Inferior parietal cortex (tissue), 1 donor: ENCODE results near the gene COQ10A.

ENCODE experiments used
- DNase-seq: peaks from one replicate; pipeline ENCODE4 v3.0.0-alpha.2; 2016; ENCODE audit errors: extremely low spot score

The COQ10A gene

DNA sequence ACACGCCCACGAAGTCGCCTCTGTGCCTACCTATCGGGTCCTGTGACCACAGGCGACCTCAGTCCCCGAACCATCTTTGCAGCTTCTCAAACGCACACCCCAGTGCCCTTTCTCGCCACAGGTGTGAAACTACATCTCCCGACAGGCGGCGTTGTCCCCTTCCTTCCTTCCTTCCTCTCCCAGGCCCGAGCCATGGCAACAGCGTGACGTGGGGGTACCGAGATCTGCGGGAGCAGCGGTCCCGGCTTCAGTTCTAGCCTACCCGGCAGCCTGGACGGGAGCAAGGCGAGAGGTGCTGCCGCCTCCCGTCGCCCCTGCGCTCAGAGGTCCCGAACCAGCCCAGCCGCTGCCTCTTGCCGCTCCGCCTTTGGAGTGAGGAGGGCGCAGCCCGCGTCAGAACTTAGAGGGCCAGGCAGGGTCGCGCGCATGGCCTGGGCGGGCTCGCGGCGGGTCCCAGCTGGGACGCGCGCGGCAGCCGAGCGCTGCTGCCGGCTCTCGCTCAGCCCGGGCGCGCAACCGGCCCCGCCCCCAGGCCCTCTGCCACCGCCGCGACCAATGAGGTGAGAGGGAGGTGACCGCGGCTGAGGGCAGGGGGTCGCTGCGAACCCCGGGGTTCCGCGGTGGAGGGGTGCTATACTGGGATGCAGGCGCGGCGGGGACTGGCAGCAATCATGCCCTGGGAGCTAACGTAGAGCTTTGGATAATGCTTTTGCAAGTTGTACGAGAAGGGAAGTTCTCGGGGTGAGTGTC is at the start of gene COQ10A:
COQ10A (plus strand) TSS at position 250 of the 750 bp plus-strand sequence; CDS start at position 427, 177 bp downstream.
- DNase-seq: peak; percentile 85

- no peak for DNase-seq
Observed at GRCh38 chr12:56219840-56220239, 46.9 kb upstream of the COQ10A start.

DNA sequence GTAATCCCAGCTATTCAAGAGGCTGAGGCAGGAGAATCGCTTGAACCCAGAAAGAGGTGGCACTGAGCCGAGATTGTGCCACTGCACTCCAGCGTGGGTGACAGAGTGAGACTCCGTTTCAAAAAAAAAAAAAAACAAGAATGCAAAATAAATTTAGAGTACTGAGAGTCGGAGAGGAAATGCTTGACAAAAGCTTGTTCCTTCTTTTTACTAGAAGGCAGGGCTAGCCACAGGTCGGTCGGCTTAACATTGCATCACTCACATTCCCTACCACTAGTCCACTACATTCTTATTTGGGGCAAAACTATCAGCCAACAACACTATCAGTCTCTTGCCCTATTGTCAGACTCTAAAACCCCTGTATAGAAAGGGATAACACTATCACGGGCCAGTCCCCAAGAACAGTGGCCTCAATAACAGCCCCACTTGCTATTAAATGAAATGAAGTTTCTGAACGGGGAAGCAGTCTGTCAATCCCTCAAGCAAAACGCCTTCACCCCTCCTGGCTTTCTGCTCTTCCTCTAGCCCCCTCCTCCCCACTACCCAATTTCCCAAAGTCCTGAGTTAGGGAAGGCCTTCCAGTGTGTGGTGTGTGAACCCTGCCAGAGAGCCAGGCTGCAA is 46.0 kb upstream of the COQ10A start:
- peak; percentile 8 for DNase-seq

- DNase-seq: peak; percentile 13
Observed at GRCh38 chr12:56221232-56221756, 45.4 kb upstream of the COQ10A start.

DNA sequence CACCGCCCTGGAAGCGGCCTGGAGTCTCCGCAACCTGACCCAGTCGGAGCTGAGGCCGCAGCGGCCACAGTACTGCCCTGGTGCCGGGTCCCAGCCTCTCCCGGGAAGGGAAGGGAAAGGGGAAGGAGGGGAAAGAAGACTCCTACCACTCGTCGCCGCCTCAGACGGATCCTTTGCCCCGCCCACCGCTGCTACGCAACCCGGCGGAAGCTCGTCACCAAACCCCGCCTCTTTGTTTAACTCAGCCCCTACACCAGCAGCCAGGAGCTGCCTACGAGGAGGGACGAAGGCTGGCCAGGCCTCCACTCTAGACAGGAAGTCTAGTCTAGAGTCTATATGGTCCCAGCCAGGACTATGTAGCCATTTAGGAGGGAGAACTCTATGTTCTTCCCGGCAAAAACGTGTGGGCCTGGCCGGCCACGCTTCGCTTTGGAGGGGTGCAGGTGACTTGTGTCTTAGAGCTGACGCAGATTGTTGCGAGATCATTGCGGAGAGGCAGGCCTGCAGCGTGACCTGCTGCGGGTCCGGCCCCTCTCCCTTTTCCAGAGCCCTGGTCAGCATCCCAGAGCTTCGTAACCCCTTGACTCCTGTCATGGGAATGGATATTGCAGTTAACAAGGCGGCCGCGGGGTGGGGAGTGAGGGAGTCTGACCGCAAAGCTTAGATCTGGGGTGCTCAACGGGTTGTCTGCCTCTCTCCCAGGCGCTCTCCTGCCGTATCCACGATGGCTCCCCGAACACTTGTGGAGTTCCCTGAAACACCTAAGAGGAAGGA is 44.8 kb upstream of the COQ10A start, which contains the start of gene RNF41:
RNF41 (minus strand) TSS at position 166 of the 774 bp plus-strand sequence. CDS start 7,875 bp downstream, outside the sequence.
- peak; percentile 96 for DNase-seq

DNA sequence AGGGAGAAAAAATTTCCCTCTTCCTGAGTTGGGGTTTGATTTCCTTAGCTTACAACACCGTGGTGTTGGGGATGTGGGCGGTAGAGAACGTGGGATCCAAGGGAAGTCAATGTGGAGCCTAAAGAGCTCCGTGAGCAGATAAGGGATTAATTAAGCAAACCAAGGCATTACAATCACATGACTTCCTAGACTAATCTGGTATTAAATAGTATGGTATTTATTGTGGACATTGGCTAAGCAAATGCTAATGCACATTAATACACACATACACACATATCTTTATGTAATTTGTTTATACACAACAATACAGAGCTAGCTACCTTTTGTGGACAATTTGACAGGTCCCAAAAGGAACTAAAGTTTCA is 44.2 kb upstream of the COQ10A start:
- no peak for DNase-seq

DNA sequence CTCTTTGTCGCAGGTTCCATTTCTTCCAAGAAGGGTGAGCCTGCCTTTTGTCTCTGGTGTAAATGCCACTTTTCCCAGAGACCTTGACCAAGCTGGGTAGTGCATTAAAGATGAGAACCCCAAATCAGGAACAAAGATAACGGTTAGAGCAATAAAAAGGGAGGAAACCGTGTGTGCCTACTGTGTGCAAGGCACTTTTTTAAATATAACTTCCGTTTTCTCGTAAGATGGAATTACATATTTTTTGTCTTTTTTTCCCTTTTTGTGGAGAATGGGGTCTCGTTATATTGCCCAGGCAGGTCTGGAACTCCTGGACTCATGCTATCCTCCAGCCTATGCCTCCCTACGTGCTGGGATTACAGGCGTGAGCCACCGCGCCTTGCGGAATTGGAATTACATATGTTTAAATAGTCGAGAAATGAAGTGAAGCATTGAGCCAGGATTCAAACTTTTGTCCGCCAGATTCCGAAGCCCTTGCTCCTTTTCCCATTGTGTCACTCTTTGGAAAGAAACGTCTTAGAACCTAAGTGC is 43.1 kb upstream of the COQ10A start:
- DNase-seq: no peak

GRCh38 chr12:56224102-56224701 is 42.5 kb upstream of the COQ10A start, which contains the start of gene NABP2:
TSS of gene NABP2 (plus strand) at chr12:56224342. CDS start at chr12:56224857, 515 bp downstream.
- DNase-seq: peak; percentile 99

- DNase-seq: no peak
Observed at GRCh38 chr12:56224954-56225353, 41.8 kb upstream of the COQ10A start.

GRCh38 chr12:56229082-56229481 is 37.7 kb upstream of the COQ10A start:
- no peak for DNase-seq

DNA sequence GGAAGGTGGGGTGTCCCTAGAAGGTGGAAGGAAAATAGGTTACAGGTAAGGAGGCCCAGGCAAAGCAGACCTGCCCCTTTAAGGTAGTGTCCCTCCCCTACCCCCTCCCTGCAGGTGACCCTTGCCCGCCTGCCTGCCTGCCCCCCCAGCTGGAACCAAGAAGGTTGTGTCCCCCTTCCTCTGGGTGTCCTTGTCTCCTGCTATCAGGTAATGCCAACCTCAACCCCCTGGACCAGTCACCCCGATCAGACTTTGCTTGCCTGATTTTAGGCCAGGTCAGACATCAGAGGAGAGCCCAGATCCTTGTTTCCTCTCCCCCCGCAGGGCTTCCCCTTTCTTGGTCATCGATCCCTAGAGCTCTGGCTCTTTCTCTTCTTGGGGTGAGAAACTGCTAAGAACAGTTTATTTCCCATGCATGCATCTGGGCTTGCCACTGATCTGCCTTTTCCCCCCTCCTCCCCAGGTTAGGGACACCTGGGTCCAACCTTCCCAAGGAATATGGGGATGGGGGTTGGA is 36.8 kb upstream of the COQ10A start, which contains the start of gene SLC39A5:
SLC39A5 (plus strand) TSS at position 136 of the 516 bp plus-strand sequence. CDS start 1,224 bp downstream, outside the sequence.
- DNase-seq: no peak

DNA sequence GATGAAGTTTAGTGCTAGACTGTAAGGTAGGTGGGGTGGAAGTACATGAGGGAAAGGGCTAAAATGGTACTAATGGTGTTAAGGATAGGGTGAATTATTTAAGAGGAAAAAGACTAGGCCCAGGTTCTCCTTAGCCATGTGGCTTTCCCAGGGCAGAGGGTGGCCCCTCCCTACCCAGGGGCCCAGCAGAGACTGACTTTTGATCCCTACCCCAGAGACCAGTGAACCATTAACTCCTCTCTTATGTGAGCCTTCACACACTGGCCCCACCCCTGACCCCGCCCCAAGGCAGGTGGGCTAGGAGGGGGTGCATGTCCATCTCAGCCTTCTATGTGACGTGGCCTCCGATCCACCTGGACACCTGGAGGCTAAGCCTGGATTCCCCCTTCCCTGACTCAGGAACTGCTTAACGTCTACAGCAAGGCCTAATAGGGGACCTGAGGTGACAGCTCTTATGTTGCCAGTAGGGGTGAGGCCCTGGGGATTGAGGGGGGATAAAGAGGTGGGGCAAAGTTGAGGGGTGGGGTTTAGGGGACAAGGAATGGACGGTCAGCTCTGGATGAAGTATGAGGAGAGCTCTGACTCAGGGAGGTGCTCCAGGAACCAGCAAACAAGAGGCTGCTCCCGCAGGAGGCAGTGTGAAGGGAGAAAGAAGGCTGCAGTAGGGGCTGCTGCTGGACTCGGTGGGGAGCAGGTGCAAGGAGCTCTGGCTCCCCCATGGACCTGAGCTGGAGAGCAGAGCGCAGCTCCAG is 36.1 kb upstream of the COQ10A start:
- no peak for DNase-seq

GRCh38 chr12:56231184-56231582 is 35.6 kb upstream of the COQ10A start:
- DNase-seq: no peak

DNA sequence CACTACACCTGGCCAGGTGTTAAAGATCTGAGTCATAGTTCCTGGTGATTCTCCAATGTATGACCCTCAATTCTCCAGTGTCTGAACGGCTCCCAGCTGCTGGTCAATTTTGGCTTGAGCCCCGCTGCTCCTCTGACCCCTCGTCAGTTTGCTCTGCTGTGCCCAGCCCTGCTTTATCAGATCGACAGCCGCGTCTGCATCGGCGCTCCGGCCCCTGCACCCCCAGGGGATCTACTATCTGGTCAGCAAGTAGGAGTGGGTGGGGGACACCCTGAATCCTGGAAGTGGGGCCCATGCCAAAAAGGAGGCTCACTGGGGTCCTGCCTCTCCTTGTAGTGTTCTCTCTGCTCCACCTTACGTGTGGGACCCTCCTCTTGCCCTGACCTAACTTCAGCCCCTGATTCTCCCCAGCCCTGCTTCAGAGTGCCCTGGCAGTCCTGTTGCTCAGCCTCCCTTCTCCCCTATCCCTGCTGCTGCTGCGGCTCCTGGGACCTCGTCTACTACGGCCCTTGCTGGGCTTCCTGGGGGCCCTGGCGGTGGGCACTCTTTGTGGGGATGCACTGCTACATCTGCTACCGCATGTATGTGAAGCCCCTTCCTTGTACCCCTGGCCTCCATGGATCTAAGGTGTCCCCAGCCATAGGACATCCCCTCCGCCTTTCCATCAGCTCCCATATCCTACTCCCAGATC is 31.9 kb upstream of the COQ10A start:
- DNase-seq: no peak

DNA sequence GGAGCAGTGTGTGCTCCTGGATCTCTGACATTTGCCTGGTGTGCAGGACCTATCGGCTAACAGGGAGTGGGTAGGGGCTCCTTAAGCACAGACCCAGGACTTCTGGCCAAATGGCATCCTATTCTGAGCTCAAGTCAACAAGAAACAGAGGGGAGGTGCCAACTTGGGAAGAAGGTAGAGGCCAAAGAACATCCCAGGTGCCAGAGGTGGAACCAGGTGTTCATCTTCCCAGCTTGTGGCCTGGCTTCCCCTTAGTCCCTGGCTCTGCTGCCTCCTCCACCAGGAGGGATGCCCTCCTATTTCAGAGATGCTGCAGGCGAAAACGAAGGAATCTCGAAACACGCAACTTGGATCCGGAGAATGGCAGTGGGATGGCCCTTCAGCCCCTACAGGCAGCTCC is 30.7 kb upstream of the COQ10A start:
- no peak for DNase-seq

- DNase-seq: no peak
Observed at GRCh38 chr12:56236985-56237384, 29.8 kb upstream of the COQ10A start.

GRCh38 chr12:56237552-56237951 is 29.2 kb upstream of the COQ10A start:
- DNase-seq: no peak

- DNase-seq: no peak
Observed at GRCh38 chr12:56241424-56242303, 25.1 kb upstream of the COQ10A start.

DNA sequence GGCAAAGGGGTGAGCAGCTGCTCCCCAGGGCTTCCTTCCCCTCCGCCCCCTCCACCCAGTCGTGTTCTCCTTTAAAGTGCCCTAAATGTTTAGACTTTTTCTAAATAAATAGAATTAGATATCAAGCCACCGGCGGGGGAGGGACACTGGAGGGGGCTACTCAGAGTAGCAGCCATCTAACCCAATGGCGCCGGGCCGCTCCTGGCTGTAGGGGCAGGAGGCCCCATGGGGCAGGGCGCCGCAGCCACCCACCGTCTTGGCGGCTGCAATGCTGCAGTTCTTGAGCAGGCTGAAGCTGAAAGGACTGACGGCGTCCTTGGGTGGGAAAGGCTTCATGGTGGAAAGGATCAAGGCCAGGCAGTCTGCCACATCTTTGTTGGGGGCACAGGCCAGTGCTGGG is 23.8 kb upstream of the COQ10A start:
- no peak for DNase-seq
